Hepatocyte (in vitro differentiated cells): ENCODE measurements around the gene UQCRH.

Experiments used
- EZH2 ChIP-seq: fragments of 200-600 bp; sonication (generic); IDR thresholded peaks from 2 replicates; pipeline ENCODE4 v1.6.1; 2016; ENCODE audit warnings: antibody characterized with exemption, mild to moderate bottlenecking, borderline replicate concordance
- TF ChIP-seq, protein P1 (sequence below): fragments of 200-600 bp; sonication (generic); IDR thresholded peaks from 2 replicates; pipeline ENCODE4 v1.5.1; 2016; ENCODE audit warnings: antibody characterized with exemption, mild to moderate bottlenecking; ENCODE audit not compliant: poor library complexity

DNA sequence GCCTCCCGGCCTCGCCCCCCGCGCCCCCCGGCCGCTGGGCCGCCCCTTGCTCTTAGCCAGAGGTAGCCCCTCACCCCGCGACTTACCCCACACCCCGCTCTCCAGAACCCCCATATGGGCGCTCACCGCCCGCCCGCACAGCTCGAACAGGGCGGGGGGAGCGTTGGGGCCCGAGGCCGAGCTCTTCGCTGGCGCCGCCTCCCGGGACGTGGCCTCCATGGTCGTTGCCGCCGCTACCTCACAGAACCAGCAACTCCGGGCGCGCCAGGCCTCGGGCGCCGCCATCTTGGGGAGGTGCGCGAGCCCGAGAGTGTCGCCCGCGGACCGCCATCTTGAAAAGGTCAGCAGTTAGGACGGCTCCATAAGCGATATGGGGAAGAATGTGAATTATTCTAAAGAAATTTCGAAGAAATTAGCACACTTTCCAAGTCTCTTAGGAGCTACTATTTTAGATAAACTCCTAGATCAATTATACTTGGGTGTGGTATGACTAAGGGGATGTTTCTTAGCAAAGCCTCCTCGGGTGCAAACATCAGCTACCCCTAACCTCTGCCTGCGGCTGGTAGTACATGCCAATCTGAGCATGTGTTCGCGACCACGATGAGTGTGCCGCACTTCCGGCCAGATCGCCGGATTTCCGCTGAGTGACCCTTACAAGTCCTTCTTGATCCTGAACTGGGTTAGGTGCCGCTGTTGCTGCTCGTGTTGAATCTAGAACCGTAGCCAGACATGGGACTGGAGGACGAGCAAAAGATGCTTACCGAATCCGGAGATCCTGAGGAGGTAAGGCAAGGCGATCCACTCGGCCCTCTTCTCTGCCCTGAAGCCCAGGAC lies at the start of gene UQCRH, which contains the start of gene LRRC41:
- TF ChIP-seq, protein P1, sequence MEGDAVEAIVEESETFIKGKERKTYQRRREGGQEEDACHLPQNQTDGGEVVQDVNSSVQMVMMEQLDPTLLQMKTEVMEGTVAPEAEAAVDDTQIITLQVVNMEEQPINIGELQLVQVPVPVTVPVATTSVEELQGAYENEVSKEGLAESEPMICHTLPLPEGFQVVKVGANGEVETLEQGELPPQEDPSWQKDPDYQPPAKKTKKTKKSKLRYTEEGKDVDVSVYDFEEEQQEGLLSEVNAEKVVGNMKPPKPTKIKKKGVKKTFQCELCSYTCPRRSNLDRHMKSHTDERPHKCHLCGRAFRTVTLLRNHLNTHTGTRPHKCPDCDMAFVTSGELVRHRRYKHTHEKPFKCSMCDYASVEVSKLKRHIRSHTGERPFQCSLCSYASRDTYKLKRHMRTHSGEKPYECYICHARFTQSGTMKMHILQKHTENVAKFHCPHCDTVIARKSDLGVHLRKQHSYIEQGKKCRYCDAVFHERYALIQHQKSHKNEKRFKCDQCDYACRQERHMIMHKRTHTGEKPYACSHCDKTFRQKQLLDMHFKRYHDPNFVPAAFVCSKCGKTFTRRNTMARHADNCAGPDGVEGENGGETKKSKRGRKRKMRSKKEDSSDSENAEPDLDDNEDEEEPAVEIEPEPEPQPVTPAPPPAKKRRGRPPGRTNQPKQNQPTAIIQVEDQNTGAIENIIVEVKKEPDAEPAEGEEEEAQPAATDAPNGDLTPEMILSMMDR, result no peak
- TF ChIP-seq EZH2, result no peak
